HepG2 (cell line): ENCODE measurements around the gene RANBP2. TPM values are rescaled to one million over a fixed set of nuclear protein-coding genes. Genes with fewer than 3 reads are reported as not detected.

Experiments
- BRD4 ChIP-seq: sonication (generic); formaldehyde crosslinking; IDR thresholded peaks from 2 replicates; pipeline ENCODE4 v1.4.0; 2020; ENCODE audit warnings: missing genetic modification reagents
- JDP2 ChIP-seq: sonication (generic); formaldehyde crosslinking; IDR thresholded peaks from 2 replicates; pipeline ENCODE4 v1.8.1; 2022; ENCODE audit warnings: missing genetic modification reagents, borderline replicate concordance
- KAT7 ChIP-seq: IDR thresholded peaks from 2 replicates; pipeline ENCODE4 v1.6.1; 2018; ENCODE audit warnings: borderline replicate concordance, missing compliant biosample characterization
- MAF1 ChIP-seq: sonication (generic); formaldehyde crosslinking; IDR thresholded peaks from 2 replicates; pipeline ENCODE4 v1.5.0; 2020; ENCODE audit warnings: missing genetic modification reagents, borderline replicate concordance
- PHF20 ChIP-seq: sonication (generic); formaldehyde crosslinking; IDR thresholded peaks from 2 replicates; pipeline ENCODE4 v1.5.0; 2020; ENCODE audit warnings: mild to moderate bottlenecking, missing genetic modification reagents
- RARA ChIP-seq: IDR thresholded peaks from 2 replicates; pipeline ENCODE4 v1.6.1; 2016; ENCODE audit warnings: missing genetic modification reagents, missing compliant biosample characterization
- SRF ChIP-seq: IDR thresholded peaks from 2 replicates; pipeline ENCODE4 v1.6.1; 2011; ENCODE audit warnings: mild to moderate bottlenecking, low read depth, low read length, moderate library complexity
- STAG1 ChIP-seq: sonication (generic); formaldehyde crosslinking; IDR thresholded peaks from 2 replicates; pipeline ENCODE4 v1.4.0; 2020; ENCODE audit warnings: missing genetic modification reagents
- TBL1XR1 ChIP-seq: fragments of 150-350 bp; IDR thresholded peaks from 2 replicates; pipeline ENCODE4 v1.6.1; 2014; ENCODE audit warnings: borderline replicate concordance, low read length; ENCODE audit not compliant: partially characterized antibody
- ZFP36L2 ChIP-seq: sonication (generic); formaldehyde crosslinking; IDR thresholded peaks from 2 replicates; pipeline ENCODE4 v1.4.0; 2020; ENCODE audit warnings: missing genetic modification reagents
- ZFP41 ChIP-seq: sonication (generic); formaldehyde crosslinking; IDR thresholded peaks from 2 replicates; pipeline ENCODE4 v1.4.0; 2020; ENCODE audit warnings: mild to moderate bottlenecking, missing genetic modification reagents, borderline replicate concordance
- ZNF121 ChIP-seq: sonication (generic); formaldehyde crosslinking; IDR thresholded peaks from 2 replicates; pipeline ENCODE4 v1.5.0; 2020; ENCODE audit warnings: mild to moderate bottlenecking, missing genetic modification reagents
- ZNF143 ChIP-seq: sonication (generic); formaldehyde crosslinking; IDR thresholded peaks from 2 replicates; pipeline ENCODE4 v1.4.0; 2020; ENCODE audit warnings: missing genetic modification reagents
- ZNF274 ChIP-seq: sonication (generic); formaldehyde crosslinking; IDR thresholded peaks from 2 replicates; pipeline ENCODE4 v1.5.1; 2020; ENCODE audit warnings: mild to moderate bottlenecking, missing genetic modification reagents
- ZNF44 ChIP-seq: sonication (generic); formaldehyde crosslinking; IDR thresholded peaks from 2 replicates; pipeline ENCODE4 v1.5.1; 2020; ENCODE audit warnings: mild to moderate bottlenecking, missing genetic modification reagents
- ZNF572 ChIP-seq: sonication (generic); formaldehyde crosslinking; IDR thresholded peaks from 2 replicates; pipeline ENCODE4 v1.5.1; 2020; ENCODE audit warnings: mild to moderate bottlenecking, missing genetic modification reagents
- polyA plus RNA-seq, 8 experiments: library from polyadenylated mRNA; depleted of rRNA in 3 of 8; stranded (reverse) in 7 of 8; unstranded in 1 of 8; fragments of >200 nt; fragmentation: Illumina TruSeq in 4 of 8; extraction: Trizol in 4 of 8; gene quantifications; 2 replicates each; pipeline versions ENCODE4 v1.2.1 to v1.2.3, GENCODE V29; 2011 to 2016; ENCODE audit warnings: low read depth in 4 of 8, missing spikeins in 1 of 8, mixed read lengths in 1 of 8; ENCODE audit not compliant: insufficient read depth in 1 of 8
- total RNA-seq, 5 experiments: library from RNA; depleted of rRNA; stranded (reverse); fragments of >200 nt; fragmentation: Illumina TruSeq; extraction: Trizol; gene quantifications; 2 replicates each; pipeline ENCODE4 v1.2.3, GENCODE V29; 2016; ENCODE audit warnings: low read depth in 1 of 5
- TF ChIP-seq, protein P1 (sequence below): sonication (generic); formaldehyde crosslinking; IDR thresholded peaks from 2 replicates; pipeline ENCODE4 v1.5.0; 2020; ENCODE audit warnings: mild to moderate bottlenecking, missing genetic modification reagents, borderline replicate concordance
- TF ChIP-seq, protein P2 (sequence below): sonication (generic); formaldehyde crosslinking; IDR thresholded peaks from 2 replicates; pipeline ENCODE4 v1.4.0; 2020; ENCODE audit warnings: missing genetic modification reagents
- TF ChIP-seq, protein P3 (sequence below): sonication (generic); formaldehyde crosslinking; IDR thresholded peaks from 2 replicates; pipeline ENCODE4 v1.4.0; 2020; ENCODE audit warnings: missing genetic modification reagents, borderline replicate concordance

The RANBP2 gene
- total and polyA plus RNA-seq, 2 of the 13 experiments (the other 11 are each of a cell fraction or from before 2014, with no cell fraction given), result 12.2 to 87.0 TPM

DNA sequence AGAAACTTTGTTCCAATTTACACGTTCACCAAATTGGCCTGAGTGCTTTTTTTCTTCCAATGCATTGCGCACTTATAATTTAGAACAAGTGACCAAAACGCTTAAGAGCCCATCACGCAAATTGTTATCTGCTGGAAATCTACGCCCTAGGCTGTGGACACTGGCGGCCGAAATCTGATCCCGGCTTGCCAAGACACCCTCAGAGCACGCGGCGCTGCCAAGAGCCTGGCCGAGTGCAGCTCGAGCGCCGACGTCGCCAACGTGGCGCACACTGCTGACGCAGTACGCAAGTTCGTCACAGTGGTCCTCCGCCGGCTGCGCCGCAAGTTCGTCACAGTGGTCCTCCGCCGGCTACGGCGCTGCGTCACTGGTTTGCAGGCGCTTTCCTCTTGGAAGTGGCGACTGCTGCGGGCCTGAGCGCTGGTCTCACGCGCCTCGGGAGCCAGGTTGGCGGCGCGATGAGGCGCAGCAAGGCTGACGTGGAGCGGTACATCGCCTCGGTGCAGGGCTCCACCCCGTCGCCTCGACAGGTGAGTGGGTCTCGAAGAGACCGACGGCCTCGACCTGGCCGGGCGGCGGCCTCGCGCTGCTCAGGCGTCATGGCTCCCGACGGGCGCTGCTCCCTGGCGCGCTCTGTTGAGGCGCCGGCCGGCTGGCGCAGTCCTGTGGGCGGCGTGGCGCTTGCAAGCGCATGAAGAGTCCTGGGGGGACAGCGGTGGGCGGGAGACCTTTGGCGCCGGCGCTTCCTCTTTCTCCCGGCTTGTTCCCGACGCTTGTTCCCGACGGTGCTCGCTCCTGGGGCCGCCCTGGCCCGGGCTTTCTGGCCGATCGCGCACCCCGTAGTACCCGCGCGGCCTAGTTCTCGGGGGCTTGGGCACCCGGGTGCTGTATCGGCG is at the start of gene RANBP2 (continued):
- TF ChIP-seq, protein P1, sequence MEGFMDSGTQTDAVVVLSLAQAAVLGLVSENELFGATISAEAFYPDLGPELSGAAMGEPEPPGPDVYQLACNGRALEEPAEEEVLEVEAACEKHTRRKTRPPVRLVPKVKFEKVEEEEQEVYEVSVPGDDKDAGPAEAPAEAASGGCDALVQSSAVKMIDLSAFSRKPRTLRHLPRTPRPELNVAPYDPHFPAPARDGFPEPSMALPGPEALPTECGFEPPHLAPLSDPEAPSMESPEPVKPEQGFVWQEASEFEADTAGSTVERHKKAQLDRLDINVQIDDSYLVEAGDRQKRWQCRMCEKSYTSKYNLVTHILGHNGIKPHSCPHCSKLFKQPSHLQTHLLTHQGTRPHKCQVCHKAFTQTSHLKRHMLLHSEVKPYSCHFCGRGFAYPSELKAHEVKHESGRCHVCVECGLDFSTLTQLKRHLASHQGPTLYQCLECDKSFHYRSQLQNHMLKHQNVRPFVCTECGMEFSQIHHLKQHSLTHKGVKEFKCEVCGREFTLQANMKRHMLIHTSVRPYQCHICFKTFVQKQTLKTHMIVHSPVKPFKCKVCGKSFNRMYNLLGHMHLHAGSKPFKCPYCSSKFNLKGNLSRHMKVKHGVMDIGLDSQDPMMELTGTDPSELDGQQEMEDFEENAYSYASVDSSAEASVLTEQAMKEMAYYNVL (CRISPR knock-in tag), result peak; percentile 79; the same call in 1 of the 2 replicates
- TF ChIP-seq ZNF572 (CRISPR knock-in tag) (peak; percentile 96), STAG1 (CRISPR knock-in tag) (no peak; the same call in 1 of the 2 replicates), KAT7 (CRISPR knock-in tag) (peak; percentile 100), ZFP36L2 (CRISPR knock-in tag) (no peak; the same call in none of the 2 replicates), RARA (CRISPR knock-in tag) (peak; percentile 69; the same call in 1 of the 2 replicates), ZNF121 (CRISPR knock-in tag) (0 out of 2 replicates have a peak, but pooled peaks have one; percentile 13), BRD4 (CRISPR knock-in tag) (peak; percentile 98), TBL1XR1 (peak; percentile 36), SRF (peak; percentile 41; the same call in 1 of the 2 replicates), ZNF44 (peak; percentile 97), JDP2 (CRISPR knock-in tag) (no peak), ZNF274 (CRISPR knock-in tag) (peak; percentile 94), MAF1 (peak; percentile 96), PHF20 (peak; percentile 100), ZFP41 (CRISPR knock-in tag) (peak; percentile 57; the same call in 1 of the 2 replicates), ZNF143 (CRISPR knock-in tag) (peak; percentile 72)
- TF ChIP-seq, protein P2, sequence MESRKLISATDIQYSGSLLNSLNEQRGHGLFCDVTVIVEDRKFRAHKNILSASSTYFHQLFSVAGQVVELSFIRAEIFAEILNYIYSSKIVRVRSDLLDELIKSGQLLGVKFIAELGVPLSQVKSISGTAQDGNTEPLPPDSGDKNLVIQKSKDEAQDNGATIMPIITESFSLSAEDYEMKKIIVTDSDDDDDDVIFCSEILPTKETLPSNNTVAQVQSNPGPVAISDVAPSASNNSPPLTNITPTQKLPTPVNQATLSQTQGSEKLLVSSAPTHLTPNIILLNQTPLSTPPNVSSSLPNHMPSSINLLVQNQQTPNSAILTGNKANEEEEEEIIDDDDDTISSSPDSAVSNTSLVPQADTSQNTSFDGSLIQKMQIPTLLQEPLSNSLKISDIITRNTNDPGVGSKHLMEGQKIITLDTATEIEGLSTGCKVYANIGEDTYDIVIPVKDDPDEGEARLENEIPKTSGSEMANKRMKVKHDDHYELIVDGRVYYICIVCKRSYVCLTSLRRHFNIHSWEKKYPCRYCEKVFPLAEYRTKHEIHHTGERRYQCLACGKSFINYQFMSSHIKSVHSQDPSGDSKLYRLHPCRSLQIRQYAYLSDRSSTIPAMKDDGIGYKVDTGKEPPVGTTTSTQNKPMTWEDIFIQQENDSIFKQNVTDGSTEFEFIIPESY (CRISPR knock-in tag), result peak; percentile 91
- TF ChIP-seq, protein P3, sequence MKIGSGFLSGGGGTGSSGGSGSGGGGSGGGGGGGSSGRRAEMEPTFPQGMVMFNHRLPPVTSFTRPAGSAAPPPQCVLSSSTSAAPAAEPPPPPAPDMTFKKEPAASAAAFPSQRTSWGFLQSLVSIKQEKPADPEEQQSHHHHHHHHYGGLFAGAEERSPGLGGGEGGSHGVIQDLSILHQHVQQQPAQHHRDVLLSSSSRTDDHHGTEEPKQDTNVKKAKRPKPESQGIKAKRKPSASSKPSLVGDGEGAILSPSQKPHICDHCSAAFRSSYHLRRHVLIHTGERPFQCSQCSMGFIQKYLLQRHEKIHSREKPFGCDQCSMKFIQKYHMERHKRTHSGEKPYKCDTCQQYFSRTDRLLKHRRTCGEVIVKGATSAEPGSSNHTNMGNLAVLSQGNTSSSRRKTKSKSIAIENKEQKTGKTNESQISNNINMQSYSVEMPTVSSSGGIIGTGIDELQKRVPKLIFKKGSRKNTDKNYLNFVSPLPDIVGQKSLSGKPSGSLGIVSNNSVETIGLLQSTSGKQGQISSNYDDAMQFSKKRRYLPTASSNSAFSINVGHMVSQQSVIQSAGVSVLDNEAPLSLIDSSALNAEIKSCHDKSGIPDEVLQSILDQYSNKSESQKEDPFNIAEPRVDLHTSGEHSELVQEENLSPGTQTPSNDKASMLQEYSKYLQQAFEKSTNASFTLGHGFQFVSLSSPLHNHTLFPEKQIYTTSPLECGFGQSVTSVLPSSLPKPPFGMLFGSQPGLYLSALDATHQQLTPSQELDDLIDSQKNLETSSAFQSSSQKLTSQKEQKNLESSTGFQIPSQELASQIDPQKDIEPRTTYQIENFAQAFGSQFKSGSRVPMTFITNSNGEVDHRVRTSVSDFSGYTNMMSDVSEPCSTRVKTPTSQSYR (CRISPR knock-in tag), result peak; percentile 81; the same call in 1 of the 2 replicates
